HepG2 (cell line): ENCODE data around the gene ZMYND10. TPM values are rescaled to one million over a fixed set of nuclear protein-coding genes. Genes with fewer than 3 reads are reported as not detected.

ENCODE experiments used
- ARID4A ChIP-seq: sonication (generic); formaldehyde crosslinking; IDR thresholded peaks from 2 replicates; pipeline ENCODE4 v1.5.0; 2020; ENCODE audit warnings: mild to moderate bottlenecking, missing genetic modification reagents, borderline replicate concordance
- ATM ChIP-seq: fragments of 450-650 bp; IDR thresholded peaks from 2 replicates; pipeline ENCODE4 v1.7.1; 2017; ENCODE audit warnings: mild to moderate bottlenecking, borderline replicate concordance
- BORCS8-MEF2B ChIP-seq: sonication (generic); formaldehyde crosslinking; IDR thresholded peaks from 2 replicates; pipeline ENCODE4 v1.8.0; 2022; ENCODE audit warnings: mild to moderate bottlenecking, missing genetic modification reagents
- ERF ChIP-seq: IDR thresholded peaks from 2 replicates; pipeline ENCODE4 v1.6.1; 2018; ENCODE audit warnings: missing biosample characterization, missing genetic modification reagents
- HMG20B ChIP-seq: conservative IDR thresholded peaks from 2 replicates; pipeline ENCODE4 v1.6.1; 2016; ENCODE audit warnings: missing genetic modification reagents, missing compliant biosample characterization
- MYC ChIP-seq: sonication (generic); formaldehyde crosslinking; IDR thresholded peaks from 2 replicates; pipeline ENCODE4 v1.9.0; 2021; ENCODE audit warnings: missing genetic modification reagents, borderline replicate concordance
- STAT6 ChIP-seq: sonication (generic); formaldehyde crosslinking; IDR thresholded peaks from 2 replicates; pipeline ENCODE4 v1.4.0; 2020; ENCODE audit warnings: missing genetic modification reagents, mild to moderate bottlenecking, borderline replicate concordance
- ZBTB49 ChIP-seq: sonication (generic); formaldehyde crosslinking; IDR thresholded peaks from 2 replicates; pipeline ENCODE4 v1.4.0; 2020; ENCODE audit warnings: missing genetic modification reagents, borderline replicate concordance
- ZC3H4 ChIP-seq: sonication (generic); formaldehyde crosslinking; IDR thresholded peaks from 2 replicates; pipeline ENCODE4 v1.4.0; 2020; ENCODE audit warnings: missing genetic modification reagents, borderline replicate concordance
- ZFP82 ChIP-seq: sonication (generic); formaldehyde crosslinking; IDR thresholded peaks from 2 replicates; pipeline ENCODE4 v1.5.1; 2020; ENCODE audit warnings: mild to moderate bottlenecking, missing genetic modification reagents, borderline replicate concordance
- ZFP91 ChIP-seq: sonication (generic); formaldehyde crosslinking; IDR thresholded peaks from 2 replicates; pipeline ENCODE4 v1.9.0; 2022; ENCODE audit warnings: missing genetic modification reagents, mild to moderate bottlenecking, borderline replicate concordance
- ZMYM3 ChIP-seq: sonication (generic); formaldehyde crosslinking; IDR thresholded peaks from 2 replicates; pipeline ENCODE4 v1.5.1; 2020; ENCODE audit warnings: mild to moderate bottlenecking, missing genetic modification reagents
- ZNF292 ChIP-seq: sonication (generic); formaldehyde crosslinking; IDR thresholded peaks from 2 replicates; pipeline ENCODE4 v1.8.1; 2022; ENCODE audit warnings: mild to moderate bottlenecking, low read depth, missing genetic modification reagents, borderline replicate concordance
- ZNF414 ChIP-seq: sonication (generic); formaldehyde crosslinking; IDR thresholded peaks from 2 replicates; pipeline ENCODE4 v1.5.0; 2020; ENCODE audit warnings: missing genetic modification reagents
- ZNF720 ChIP-seq: sonication (generic); formaldehyde crosslinking; IDR thresholded peaks from 2 replicates; pipeline ENCODE4 v1.4.0; 2020; ENCODE audit warnings: missing genetic modification reagents
- polyA plus RNA-seq, 8 experiments: library from polyadenylated mRNA; depleted of rRNA in 3 of 8; stranded (reverse) in 7 of 8; unstranded in 1 of 8; fragments of >200 nt; fragmentation: Illumina TruSeq in 4 of 8; extraction: Trizol in 4 of 8; gene quantifications; 2 replicates each; pipeline versions ENCODE4 v1.2.1 to v1.2.3, GENCODE V29; 2011 to 2016; ENCODE audit warnings: low read depth in 4 of 8, missing spikeins in 1 of 8, mixed read lengths in 1 of 8; ENCODE audit not compliant: insufficient read depth in 1 of 8
- total RNA-seq, 5 experiments: library from RNA; depleted of rRNA; stranded (reverse); fragments of >200 nt; fragmentation: Illumina TruSeq; extraction: Trizol; gene quantifications; 2 replicates each; pipeline ENCODE4 v1.2.3, GENCODE V29; 2016; ENCODE audit warnings: low read depth in 1 of 5

Gene ZMYND10
- total and polyA plus RNA-seq, 2 of the 13 experiments (the other 11 are each of a cell fraction or from before 2014, with no cell fraction given): 0.60 to 0.74 TPM

- TF ChIP-seq ARID4A (peak; percentile 89), ATM (no peak), MYC (CRISPR knock-in tag) (peak; percentile 66), HMG20B (no peak), ZNF720 (no peak), ZBTB49 (CRISPR knock-in tag) (peak; percentile 83; the same call in 1 of the 2 replicates), ERF (CRISPR knock-in tag) (peak; percentile 84), ZNF292 (CRISPR knock-in tag) (no peak), STAT6 (CRISPR knock-in tag) (peak; percentile 80; the same call in 1 of the 2 replicates), ZFP82 (CRISPR knock-in tag) (peak; percentile 68; the same call in 1 of the 2 replicates), ZC3H4 (peak; percentile 39; the same call in 1 of the 2 replicates), BORCS8-MEF2B (CRISPR knock-in tag) (peak; percentile 32; the same call in 1 of the 2 replicates), ZNF414 (peak; percentile 57; the same call in 1 of the 2 replicates), ZFP91 (peak; percentile 87), ZMYM3 (CRISPR knock-in tag) (no peak)
These were observed 13.6 kb upstream of the ZMYND10 start, which contains the start of gene TMEM115 (continued) for GRCh38 chr3:50358911-50359759.
